Activated CD8-positive, alpha-beta T cell treated with anti-CD3 and anti-CD28 coated beads, Interleukin-2, amount 10 ng/mL, durations not matched to agents 7 days and 5 days (primary cell): Measurements from ENCODE around the gene OSBPL8. TPM values are rescaled to one million over a fixed set of nuclear protein-coding genes. Genes with fewer than 3 reads are reported as not detected.
A peak's percentile ranks its signal among the peaks of the same experiment; 100 is the strongest.
"Not testable (repeated sequence)": the region's sequence is repeated elsewhere in the genome, so short reads cannot be mapped to it uniquely, and the experiment has no call there.

Source experiments
- ATAC-seq: fragments of 150-1000 bp; cut with Tn5 transposase; one replicate; pipeline ENCODE4 v1.10.0; 2021; ENCODE audit warnings: moderate library complexity
- CTCF ChIA-PET: fragments of 350-600 bp; sonication (Branson Sonifier 250); formaldehyde crosslinking; loops from one replicate; lab custom pipeline; 2021; ENCODE audit warnings: antibody characterized with exemption; lab: Charles Lee
- POLR2A ChIA-PET: fragments of 350-600 bp; sonication (Branson Sonifier 250); formaldehyde crosslinking; loops from one replicate; lab custom pipeline; 2021; ENCODE audit warnings: antibody characterized with exemption; lab: Charles Lee
- DNase-seq: peaks from one replicate; pipeline ENCODE4 v3.0.0-alpha.2; 2020
- H3K27ac Mint-ChIP-seq: one replicate; pipeline ENCODE4 v1.8.0; 2021; ENCODE audit warnings: mild to moderate bottlenecking, mixed read lengths
- H3K27me3 Mint-ChIP-seq: one replicate; pipeline ENCODE4 v1.8.0; 2021; ENCODE audit warnings: low read depth, mixed read lengths
- H3K36me3 Mint-ChIP-seq: one replicate; pipeline ENCODE4 v1.8.0; 2021; ENCODE audit warnings: low read depth, mixed read lengths
- H3K4me1 Mint-ChIP-seq: one replicate; pipeline ENCODE4 v1.8.0; 2021; ENCODE audit warnings: low read depth, mixed read lengths
- H3K4me3 Mint-ChIP-seq: one replicate; pipeline ENCODE4 v1.8.0; 2021; ENCODE audit warnings: mild to moderate bottlenecking, mixed read lengths
- H3K9me3 Mint-ChIP-seq: one replicate; pipeline ENCODE4 v1.8.0; 2022; ENCODE audit warnings: mixed read lengths; ENCODE audit not compliant: insufficient read depth
- total RNA-seq, 2 experiments: library from RNA; stranded (reverse); gene quantifications; one replicate each; pipeline ENCODE4 v1.2.3, GENCODE V29; 2021

The OSBPL8 gene
- total RNA-seq, 2 experiments from 2014 or later: 113 to 119 TPM

GRCh38 chr12:76346798-76347420, 212.7 kb downstream of the OSBPL8 start:
- ATAC-seq: no peak
- H3K27me3 Mint-ChIP-seq: no peaks in the 10 kb centered on the region

DNA sequence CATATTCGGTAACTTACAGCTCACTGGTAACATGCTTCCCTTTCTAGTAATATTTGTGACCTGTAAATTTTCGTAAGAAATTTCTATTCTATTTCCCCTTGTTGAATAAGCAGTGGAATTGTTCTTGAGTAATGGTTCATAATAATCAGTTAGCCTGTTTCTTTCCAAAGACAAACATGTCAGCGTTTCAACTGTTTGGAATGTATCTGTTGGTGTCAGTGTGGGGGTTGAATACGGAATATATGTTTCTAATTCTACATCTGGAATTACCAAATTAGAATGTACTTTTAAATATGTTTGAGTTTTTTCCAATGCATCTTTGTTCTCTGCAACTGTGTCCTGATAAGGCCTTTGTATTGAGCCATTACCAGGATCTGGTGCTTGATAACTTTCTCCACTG, 213.3 kb downstream of the OSBPL8 start:
- Mint-ChIP-seq H3K36me3 (peaks cover 12% of the 10 kb centered on the region), H3K27ac (no peak overlapping the region), H3K4me3 (no peak overlapping the region), H3K27me3 (no peaks in the 10 kb centered on the region), H3K9me3 (no peaks in the 10 kb centered on the region), H3K4me1 (peaks cover 21% of the 10 kb centered on the region)
- ATAC-seq: no peak
- DNase-seq: no peak
- POLR2A ChIA-PET: no interaction called here
- CTCF ChIA-PET: interaction anchor here (1.1 kb wide), 1 partner anchor 240 kb away, joined by 3 read pairs; no protein-coding TSS in a partner anchor

More at GRCh38 chr12:76346798-76347420, 212.7 kb downstream of the OSBPL8 start:
- ChIA-PET CTCF (interaction anchor here (0.7 to 3.1 kb wide), 9 partner anchors 11 to 820 kb away, joined by 3 to 20 read pairs (median 3); no protein-coding TSS in a partner anchor), POLR2A (interaction anchor here (1.0 kb wide), 1 partner anchor 9 kb away, joined by 3 read pairs; no protein-coding TSS in a partner anchor)
- no peak for DNase-seq
- Mint-ChIP-seq H3K4me3 (peak overlapping the region; percentile 93), H3K27ac (no peak overlapping the region), H3K36me3 (peaks cover 13% of the 10 kb centered on the region), H3K4me1 (peaks cover 21% of the 10 kb centered on the region), H3K9me3 (no peaks in the 10 kb centered on the region)

- DNase-seq (no peak), ATAC-seq (no peak)
- Mint-ChIP-seq H3K4me3 (no peak overlapping the region), H3K4me1 (peaks cover 21% of the 10 kb centered on the region), H3K36me3 (peaks cover 9% of the 10 kb centered on the region), H3K27me3 (no peaks in the 10 kb centered on the region), H3K27ac (no peak overlapping the region), H3K9me3 (no peaks in the 10 kb centered on the region)
- CTCF ChIA-PET: interaction anchor here (1.1 kb wide), 1 partner anchor 241 kb away, joined by 3 read pairs; no protein-coding TSS in a partner anchor
- POLR2A ChIA-PET: no interaction called here
Observed at GRCh38 chr12:76345569-76345968, 214.0 kb downstream of the OSBPL8 start.

- Mint-ChIP-seq H3K27ac (no peak overlapping the region), H3K36me3 (peaks cover 3% of the 10 kb centered on the region), H3K4me3 (no peak overlapping the region), H3K4me1 (peaks cover 1% of the 10 kb centered on the region), H3K9me3 (no peaks in the 10 kb centered on the region), H3K27me3 (no peaks in the 10 kb centered on the region)
- ChIA-PET CTCF (no interaction called here), POLR2A (no interaction called here)
- ATAC-seq (no peak), DNase-seq (no peak)
Observed at GRCh38 chr12:76341436-76342030, 218.0 kb downstream of the OSBPL8 start.

GRCh38 chr12:76340680-76341435, 218.7 kb downstream of the OSBPL8 start:
- Mint-ChIP-seq H3K36me3 (no peaks in the 10 kb centered on the region), H3K9me3 (no peaks in the 10 kb centered on the region), H3K27me3 (no peaks in the 10 kb centered on the region), H3K4me3 (no peak overlapping the region), H3K27ac (no peak overlapping the region), H3K4me1 (no peaks in the 10 kb centered on the region)
- no peak for ATAC-seq
- ChIA-PET POLR2A (no interaction called here), CTCF (no interaction called here)
- DNase-seq: no peak

- Mint-ChIP-seq H3K4me1 (no peaks in the 10 kb centered on the region), H3K27me3 (peaks cover 7% of the 10 kb centered on the region), H3K27ac (no peak overlapping the region), H3K4me3 (no peak overlapping the region), H3K9me3 (no peaks in the 10 kb centered on the region), H3K36me3 (no peaks in the 10 kb centered on the region)
- no peak for DNase-seq
- POLR2A ChIA-PET: interaction anchor here (0.9 kb wide), 1 partner anchor 10 kb away, joined by 3 read pairs; no protein-coding TSS in a partner anchor
- no peak for ATAC-seq
- CTCF ChIA-PET: no interaction called here
Observed at GRCh38 chr12:76337583-76337982, 222.0 kb downstream of the OSBPL8 start.

DNA sequence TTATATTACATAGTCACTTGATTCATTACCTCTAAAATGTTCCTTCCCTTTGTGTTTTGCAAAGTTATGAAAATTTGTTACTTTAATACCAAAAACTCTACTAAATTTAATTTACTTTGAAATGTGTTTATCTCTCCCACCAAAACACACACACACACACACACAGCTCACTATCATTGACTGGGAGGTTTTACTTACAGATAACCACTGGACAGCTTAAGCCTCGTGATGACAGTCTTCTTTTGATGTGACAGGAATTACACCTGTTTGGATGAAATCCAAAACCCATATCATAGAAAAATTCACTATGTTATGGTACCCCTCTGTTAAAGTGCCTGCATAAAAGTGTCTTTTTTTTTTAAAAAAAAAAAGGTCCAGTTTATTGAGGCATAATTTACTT, 227.0 kb downstream of the OSBPL8 start:
- H3K27me3 Mint-ChIP-seq: peaks cover 17% of the 10 kb centered on the region
- H3K4me3 Mint-ChIP-seq: no peak overlapping the region
- ATAC-seq (no peak), DNase-seq (no peak)
- no peak overlapping the region for H3K27ac Mint-ChIP-seq
- H3K9me3 Mint-ChIP-seq: no peaks in the 10 kb centered on the region
- no peaks in the 10 kb centered on the region for H3K36me3 Mint-ChIP-seq
- CTCF ChIA-PET: no interaction called here
- H3K4me1 Mint-ChIP-seq: no peaks in the 10 kb centered on the region
- POLR2A ChIA-PET: no interaction called here

- H3K4me1 Mint-ChIP-seq: no peaks in the 10 kb centered on the region
- H3K27me3 Mint-ChIP-seq: peaks cover 17% of the 10 kb centered on the region
Observed at GRCh38 chr12:76329606-76330005, 230.0 kb downstream of the OSBPL8 start.

GRCh38 chr12:76329159-76329558, 230.4 kb downstream of the OSBPL8 start:
- no peak for DNase-seq
- Mint-ChIP-seq H3K9me3 (no peaks in the 10 kb centered on the region), H3K4me3 (no peak overlapping the region), H3K4me1 (no peaks in the 10 kb centered on the region), H3K27me3 (peaks cover 17% of the 10 kb centered on the region), H3K27ac (no peak overlapping the region), H3K36me3 (no peaks in the 10 kb centered on the region)
- no peak for ATAC-seq
- POLR2A ChIA-PET: no interaction called here
- CTCF ChIA-PET: no interaction called here

More at GRCh38 chr12:76329606-76330005, 230.0 kb downstream of the OSBPL8 start:
- ChIA-PET CTCF (no interaction called here), POLR2A (no interaction called here)
- H3K27ac Mint-ChIP-seq: no peak overlapping the region
- no peaks in the 10 kb centered on the region for H3K36me3 Mint-ChIP-seq
- DNase-seq (no peak), ATAC-seq (no peak)
- H3K4me3 Mint-ChIP-seq: no peak overlapping the region
- H3K9me3 Mint-ChIP-seq: no peaks in the 10 kb centered on the region

GRCh38 chr12:76319595-76320319, 239.8 kb downstream of the OSBPL8 start:
- CTCF ChIA-PET, ATAC-seq, H3K4me1 Mint-ChIP-seq, DNase-seq, H3K27me3 Mint-ChIP-seq, H3K4me3 Mint-ChIP-seq, H3K36me3 Mint-ChIP-seq, H3K9me3 Mint-ChIP-seq, POLR2A ChIA-PET, H3K27ac Mint-ChIP-seq: not testable (repeated sequence)

DNA sequence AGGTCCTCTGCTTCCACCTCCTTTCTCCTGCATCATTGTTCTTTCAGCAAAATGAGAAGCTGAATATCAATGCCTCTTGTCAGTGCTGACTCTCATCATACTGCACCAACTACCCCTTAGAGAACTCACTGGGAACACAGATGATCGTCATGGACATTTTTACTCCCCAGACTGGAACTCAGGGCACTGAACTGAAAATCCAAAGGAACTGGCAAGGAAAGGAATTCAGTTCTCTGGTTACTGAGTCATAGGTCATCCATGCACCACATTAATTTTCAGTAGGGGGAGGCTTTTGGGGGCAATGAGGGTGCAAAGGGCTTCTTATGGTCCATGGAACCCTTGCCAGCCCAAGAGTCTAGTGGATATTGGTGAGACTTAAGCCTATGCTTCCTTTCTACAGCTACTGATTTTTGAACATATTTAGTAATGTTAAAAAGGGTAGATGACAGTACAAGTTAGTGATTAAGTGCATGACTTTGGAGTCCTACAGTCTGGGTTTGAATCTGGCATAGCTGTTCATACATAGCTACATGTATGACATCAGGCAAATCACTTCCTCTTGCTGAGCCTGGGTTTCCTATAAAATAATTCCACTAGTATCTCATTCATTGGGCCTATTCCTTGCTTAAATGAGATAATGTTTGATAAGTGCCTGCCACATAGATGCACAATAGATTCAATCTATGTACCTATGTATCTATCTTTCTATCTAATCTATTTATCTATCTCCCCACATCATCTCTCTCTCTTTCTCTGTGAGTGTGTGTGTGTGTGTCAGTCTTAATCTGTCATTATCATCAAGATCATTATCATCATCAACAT, 240.6 kb downstream of the OSBPL8 start:
- peaks cover 10% of the 10 kb centered on the region for H3K27me3 Mint-ChIP-seq
- no peak overlapping the region for H3K4me3 Mint-ChIP-seq
- POLR2A ChIA-PET: no interaction called here
- CTCF ChIA-PET: interaction anchor here (1.0 kb wide), 2 partner anchors 21 to 28 kb away, joined by 3 read pairs; no protein-coding TSS in a partner anchor
- DNase-seq (no peak), ATAC-seq (no peak)
- no peaks in the 10 kb centered on the region for H3K9me3 Mint-ChIP-seq
- no peak overlapping the region for H3K27ac Mint-ChIP-seq
- H3K4me1 Mint-ChIP-seq: no peaks in the 10 kb centered on the region
- no peaks in the 10 kb centered on the region for H3K36me3 Mint-ChIP-seq
